ENCODE data around the gene SESN2. TPM values are rescaled to one million over a fixed set of nuclear protein-coding genes. Genes with fewer than 3 reads are reported as not detected.

The SESN2 gene
- total RNA-seq, 3 donors from 2014 or later (not counting 1 experiment from before 2014, with no cell fraction given) = 21.0 to 30.3 (median 27.1) TPM

- no peak for TF ChIP-seq CTCF (IDR thresholded peaks at IDR 0.05)
- no peak overlapping the region for H3K4me3 ChIP-seq (ENCODE audit: low read length)
- H3K27me3 ChIP-seq (ENCODE audit: control insufficient read depth, insufficient read depth, low read length) = no peaks in the 10 kb centered on the region
- H3K36me3 ChIP-seq (ENCODE audit: control insufficient read depth, insufficient read depth, low read length) = no peaks in the 10 kb centered on the region
- no peaks in the 10 kb centered on the region for H3K36me3 Mint-ChIP-seq
- WGBS (ENCODE audit: insufficient coverage) = 61% methylated on average over 5 of the region's 7 CpGs
- no peak overlapping the region for H3K4me3 Mint-ChIP-seq
- peaks cover 4% of the 10 kb centered on the region for H3K4me1 ChIP-seq (ENCODE audit: control insufficient read depth, insufficient read depth, low read length)
- H3K27ac Mint-ChIP-seq = no peak overlapping the region
- DNase-seq (no peak), ATAC-seq (no peak)
- no peaks in the 10 kb centered on the region for H3K4me1 Mint-ChIP-seq
- no peaks in the 10 kb centered on the region for H3K9me3 Mint-ChIP-seq
- H3K27ac ChIP-seq (ENCODE audit: low read length) = no peak overlapping the region
- no peaks in the 10 kb centered on the region for H3K9me3 ChIP-seq (ENCODE audit: control insufficient read depth, insufficient read depth, low read length)
- intact Hi-C loops (cut with micrococcal nuclease) = no loop called here
- H3K27me3 Mint-ChIP-seq (ENCODE audit: low read depth in 2 of 2) = peaks cover 0 to 8% of the 10 kb centered on the region in 2 donors
Measured at GRCh38 chr1:28301368-28302174, 42.3 kb downstream of the SESN2 start.

GRCh38 chr1:28302247-28302646, 42.9 kb downstream of the SESN2 start:
- peaks cover 4% of the 10 kb centered on the region for H3K4me1 ChIP-seq (ENCODE audit: control insufficient read depth, insufficient read depth, low read length)
- no peak for DNase-seq
- TF ChIP-seq CTCF (IDR thresholded peaks at IDR 0.05) = no peak
- WGBS (ENCODE audit: insufficient coverage) = 73% methylated on average over 5 of the region's 5 CpGs
- H3K4me1 Mint-ChIP-seq = no peaks in the 10 kb centered on the region
- no peak for ATAC-seq
- no peak overlapping the region for H3K27ac ChIP-seq (ENCODE audit: low read length)
- H3K4me3 ChIP-seq (ENCODE audit: low read length) = no peak overlapping the region
- intact Hi-C loops (cut with micrococcal nuclease) = no loop called here
- H3K36me3 Mint-ChIP-seq = no peaks in the 10 kb centered on the region
- no peaks in the 10 kb centered on the region for H3K9me3 ChIP-seq (ENCODE audit: control insufficient read depth, insufficient read depth, low read length)
- no peaks in the 10 kb centered on the region for H3K36me3 ChIP-seq (ENCODE audit: control insufficient read depth, insufficient read depth, low read length)
- H3K27ac Mint-ChIP-seq = no peak overlapping the region
- no peaks in the 10 kb centered on the region for H3K27me3 ChIP-seq (ENCODE audit: control insufficient read depth, insufficient read depth, low read length)
- H3K4me3 Mint-ChIP-seq = no peak overlapping the region
- H3K27me3 Mint-ChIP-seq (ENCODE audit: low read depth in 2 of 2) = peaks cover 0 to 1% of the 10 kb centered on the region in 2 donors
- H3K9me3 Mint-ChIP-seq = no peaks in the 10 kb centered on the region

GRCh38 chr1:28306301-28306949, 47.1 kb downstream of the SESN2 start:
- Mint-ChIP-seq H3K4me1 (no peaks in the 10 kb centered on the region), H3K27ac (no peak overlapping the region), H3K36me3 (no peaks in the 10 kb centered on the region), H3K4me3 (no peak overlapping the region), H3K27me3 (ENCODE audit: low read depth in 2 of 2) (no peaks in the 10 kb centered on the region), H3K9me3 (no peaks in the 10 kb centered on the region)
- no peaks in the 10 kb centered on the region for H3K9me3 ChIP-seq (ENCODE audit: control insufficient read depth, insufficient read depth, low read length)
- intact Hi-C loops (cut with micrococcal nuclease) = no loop called here
- 30% methylated on average over 2 of the region's 2 CpGs for WGBS (ENCODE audit: insufficient coverage)
- H3K36me3 ChIP-seq (ENCODE audit: control insufficient read depth, insufficient read depth, low read length) = no peaks in the 10 kb centered on the region
- DNase-seq = no peak
- no peak overlapping the region for H3K27ac ChIP-seq (ENCODE audit: low read length)
- TF ChIP-seq CTCF (IDR thresholded peaks at IDR 0.05) = no peak
- ATAC-seq = no peak
- no peaks in the 10 kb centered on the region for H3K27me3 ChIP-seq (ENCODE audit: control insufficient read depth, insufficient read depth, low read length)
- H3K4me1 ChIP-seq (ENCODE audit: control insufficient read depth, insufficient read depth, low read length) = peaks cover 4% of the 10 kb centered on the region
- H3K4me3 ChIP-seq (ENCODE audit: low read length) = no peak overlapping the region
